Measurements from ENCODE around the gene ALDH1L1. TPM values are rescaled to one million over a fixed set of nuclear protein-coding genes. Genes with fewer than 3 reads are reported as not detected.

The ALDH1L1 gene
- total and polyA plus RNA-seq, 2 of the 8 experiments (the other 6 are each of a cell fraction or from before 2014, with no cell fraction given) = 0.98 to 1.6 TPM

DNA sequence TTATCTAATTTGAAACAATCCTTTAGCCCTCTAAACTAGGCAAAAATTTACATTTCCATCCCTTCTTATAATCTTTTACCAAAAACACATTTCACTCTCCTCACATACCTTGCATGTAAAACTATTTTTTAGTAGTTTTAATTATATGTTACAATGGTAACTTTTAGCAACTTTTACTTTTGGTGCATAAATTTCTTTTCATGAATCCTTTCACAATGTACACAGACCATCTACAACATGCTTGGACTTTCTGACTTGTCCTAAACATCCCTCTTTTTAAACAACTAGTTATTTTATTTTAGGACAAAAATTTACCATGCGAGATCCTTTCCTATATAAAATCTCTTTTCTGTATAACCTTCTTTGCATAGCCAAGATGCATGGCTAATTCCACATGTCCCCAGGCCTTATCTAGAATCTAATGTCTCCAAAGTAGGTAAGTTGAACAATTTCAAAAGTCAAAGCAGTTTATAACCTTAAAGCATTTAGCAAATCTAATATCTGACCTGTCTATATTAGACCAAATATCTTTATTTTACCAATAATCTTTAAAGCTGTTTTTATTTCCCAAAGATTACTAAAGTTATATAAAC is 14.4 kb upstream of the ALDH1L1 start (continued):
- TF ChIP-seq, protein P1, sequence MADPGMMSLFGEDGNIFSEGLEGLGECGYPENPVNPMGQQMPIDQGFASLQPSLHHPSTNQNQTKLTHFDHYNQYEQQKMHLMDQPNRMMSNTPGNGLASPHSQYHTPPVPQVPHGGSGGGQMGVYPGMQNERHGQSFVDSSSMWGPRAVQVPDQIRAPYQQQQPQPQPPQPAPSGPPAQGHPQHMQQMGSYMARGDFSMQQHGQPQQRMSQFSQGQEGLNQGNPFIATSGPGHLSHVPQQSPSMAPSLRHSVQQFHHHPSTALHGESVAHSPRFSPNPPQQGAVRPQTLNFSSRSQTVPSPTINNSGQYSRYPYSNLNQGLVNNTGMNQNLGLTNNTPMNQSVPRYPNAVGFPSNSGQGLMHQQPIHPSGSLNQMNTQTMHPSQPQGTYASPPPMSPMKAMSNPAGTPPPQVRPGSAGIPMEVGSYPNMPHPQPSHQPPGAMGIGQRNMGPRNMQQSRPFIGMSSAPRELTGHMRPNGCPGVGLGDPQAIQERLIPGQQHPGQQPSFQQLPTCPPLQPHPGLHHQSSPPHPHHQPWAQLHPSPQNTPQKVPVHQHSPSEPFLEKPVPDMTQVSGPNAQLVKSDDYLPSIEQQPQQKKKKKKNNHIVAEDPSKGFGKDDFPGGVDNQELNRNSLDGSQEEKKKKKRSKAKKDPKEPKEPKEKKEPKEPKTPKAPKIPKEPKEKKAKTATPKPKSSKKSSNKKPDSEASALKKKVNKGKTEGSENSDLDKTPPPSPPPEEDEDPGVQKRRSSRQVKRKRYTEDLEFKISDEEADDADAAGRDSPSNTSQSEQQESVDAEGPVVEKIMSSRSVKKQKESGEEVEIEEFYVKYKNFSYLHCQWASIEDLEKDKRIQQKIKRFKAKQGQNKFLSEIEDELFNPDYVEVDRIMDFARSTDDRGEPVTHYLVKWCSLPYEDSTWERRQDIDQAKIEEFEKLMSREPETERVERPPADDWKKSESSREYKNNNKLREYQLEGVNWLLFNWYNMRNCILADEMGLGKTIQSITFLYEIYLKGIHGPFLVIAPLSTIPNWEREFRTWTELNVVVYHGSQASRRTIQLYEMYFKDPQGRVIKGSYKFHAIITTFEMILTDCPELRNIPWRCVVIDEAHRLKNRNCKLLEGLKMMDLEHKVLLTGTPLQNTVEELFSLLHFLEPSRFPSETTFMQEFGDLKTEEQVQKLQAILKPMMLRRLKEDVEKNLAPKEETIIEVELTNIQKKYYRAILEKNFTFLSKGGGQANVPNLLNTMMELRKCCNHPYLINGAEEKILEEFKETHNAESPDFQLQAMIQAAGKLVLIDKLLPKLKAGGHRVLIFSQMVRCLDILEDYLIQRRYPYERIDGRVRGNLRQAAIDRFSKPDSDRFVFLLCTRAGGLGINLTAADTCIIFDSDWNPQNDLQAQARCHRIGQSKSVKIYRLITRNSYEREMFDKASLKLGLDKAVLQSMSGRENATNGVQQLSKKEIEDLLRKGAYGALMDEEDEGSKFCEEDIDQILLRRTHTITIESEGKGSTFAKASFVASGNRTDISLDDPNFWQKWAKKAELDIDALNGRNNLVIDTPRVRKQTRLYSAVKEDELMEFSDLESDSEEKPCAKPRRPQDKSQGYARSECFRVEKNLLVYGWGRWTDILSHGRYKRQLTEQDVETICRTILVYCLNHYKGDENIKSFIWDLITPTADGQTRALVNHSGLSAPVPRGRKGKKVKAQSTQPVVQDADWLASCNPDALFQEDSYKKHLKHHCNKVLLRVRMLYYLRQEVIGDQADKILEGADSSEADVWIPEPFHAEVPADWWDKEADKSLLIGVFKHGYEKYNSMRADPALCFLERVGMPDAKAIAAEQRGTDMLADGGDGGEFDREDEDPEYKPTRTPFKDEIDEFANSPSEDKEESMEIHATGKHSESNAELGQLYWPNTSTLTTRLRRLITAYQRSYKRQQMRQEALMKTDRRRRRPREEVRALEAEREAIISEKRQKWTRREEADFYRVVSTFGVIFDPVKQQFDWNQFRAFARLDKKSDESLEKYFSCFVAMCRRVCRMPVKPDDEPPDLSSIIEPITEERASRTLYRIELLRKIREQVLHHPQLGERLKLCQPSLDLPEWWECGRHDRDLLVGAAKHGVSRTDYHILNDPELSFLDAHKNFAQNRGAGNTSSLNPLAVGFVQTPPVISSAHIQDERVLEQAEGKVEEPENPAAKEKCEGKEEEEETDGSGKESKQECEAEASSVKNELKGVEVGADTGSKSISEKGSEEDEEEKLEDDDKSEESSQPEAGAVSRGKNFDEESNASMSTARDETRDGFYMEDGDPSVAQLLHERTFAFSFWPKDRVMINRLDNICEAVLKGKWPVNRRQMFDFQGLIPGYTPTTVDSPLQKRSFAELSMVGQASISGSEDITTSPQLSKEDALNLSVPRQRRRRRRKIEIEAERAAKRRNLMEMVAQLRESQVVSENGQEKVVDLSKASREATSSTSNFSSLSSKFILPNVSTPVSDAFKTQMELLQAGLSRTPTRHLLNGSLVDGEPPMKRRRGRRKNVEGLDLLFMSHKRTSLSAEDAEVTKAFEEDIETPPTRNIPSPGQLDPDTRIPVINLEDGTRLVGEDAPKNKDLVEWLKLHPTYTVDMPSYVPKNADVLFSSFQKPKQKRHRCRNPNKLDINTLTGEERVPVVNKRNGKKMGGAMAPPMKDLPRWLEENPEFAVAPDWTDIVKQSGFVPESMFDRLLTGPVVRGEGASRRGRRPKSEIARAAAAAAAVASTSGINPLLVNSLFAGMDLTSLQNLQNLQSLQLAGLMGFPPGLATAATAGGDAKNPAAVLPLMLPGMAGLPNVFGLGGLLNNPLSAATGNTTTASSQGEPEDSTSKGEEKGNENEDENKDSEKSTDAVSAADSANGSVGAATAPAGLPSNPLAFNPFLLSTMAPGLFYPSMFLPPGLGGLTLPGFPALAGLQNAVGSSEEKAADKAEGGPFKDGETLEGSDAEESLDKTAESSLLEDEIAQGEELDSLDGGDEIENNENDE (IDR thresholded peaks at IDR 0.05; ENCODE audit: insufficient replicate concordance, low read length) = no peak
- no peak for TF ChIP-seq CHD1 (IDR thresholded peaks at IDR 0.05; ENCODE audit: low read depth, low read length)
- no peak for TF ChIP-seq BCL11A (IDR thresholded peaks at IDR 0.05; ENCODE audit: low read depth in 2 of 2, low read length in 2 of 2)
- TF ChIP-seq RBBP5 (IDR thresholded peaks at IDR 0.05; ENCODE audit: borderline replicate concordance, low read depth, low read length) = no peak
- no peak for TF ChIP-seq CREB1 (IDR thresholded peaks at IDR 0.05)
- no peak for TF ChIP-seq ATF2 (IDR thresholded peaks at IDR 0.05; ENCODE audit: low read length)
